K562 (cell line): Measurements from ENCODE around the gene TMEM154. TPM values are rescaled to one million over a fixed set of nuclear protein-coding genes. Genes with fewer than 3 reads are reported as not detected.

Experiments
- CAMTA2 ChIP-seq: fragments of 250-450 bp; sonication (Bioruptor Pico); conservative IDR thresholded peaks from 2 replicates; pipeline ENCODE4 v1.5.1; 2022
- CEBPG ChIP-seq, 3 experiments: fragments of 200-800 bp in 1 of 3; sonication (Bioruptor generic) in 1 of 3; sonication (generic) in 1 of 3; formaldehyde crosslinking in 1 of 3; IDR thresholded peaks in 2 of 3; conservative IDR thresholded peaks in 1 of 3; 2 replicates each; pipeline versions ENCODE4 v1.6.1 to v1.8.0; 2016 to 2022; ENCODE audit warnings: missing compliant biosample characterization in 2 of 3, missing genetic modification characterization in 2 of 3, mild to moderate bottlenecking in 1 of 3, missing genetic modification reagents in 1 of 3
- HDAC1 ChIP-seq, 2 experiments: fragments of 450-650 bp; IDR thresholded peaks; 2 replicates each; pipeline ENCODE4 v1.6.1; 2016 to 2017; ENCODE audit warnings: inconsistent platforms in 1 of 2, mild to moderate bottlenecking in 1 of 2, moderate library complexity in 1 of 2
- HEY1 ChIP-seq: fragments of 250-450 bp; sonication (Bioruptor Pico); IDR thresholded peaks from 2 replicates; pipeline ENCODE4 v1.5.0; 2020; ENCODE audit warnings: mild to moderate bottlenecking, moderate library complexity, borderline replicate concordance
- RBM22 ChIP-seq: fragments of 200-400 bp; formaldehyde crosslinking; IDR thresholded peaks from 2 replicates; pipeline ENCODE4 v1.6.1; 2018; ENCODE audit warnings: low read length, low read depth; ENCODE audit not compliant: poor library complexity, severe bottlenecking
- SRSF3 ChIP-seq: fragments of 200-400 bp; formaldehyde crosslinking; IDR thresholded peaks from 2 replicates; pipeline ENCODE4 v1.6.1; 2016; ENCODE audit warnings: mild to moderate bottlenecking, low read length, moderate library complexity; ENCODE audit not compliant: insufficient read depth
- ZBTB7A ChIP-seq: IDR thresholded peaks from 2 replicates; pipeline ENCODE4 v1.6.1; 2011; ENCODE audit warnings: low read depth, mild to moderate bottlenecking, low read length, moderate library complexity, borderline replicate concordance; ENCODE audit not compliant: control insufficient read depth
- ZBTB8A ChIP-seq: fragments of 450-650 bp; IDR thresholded peaks from 2 replicates; pipeline ENCODE4 v1.6.1; 2018; ENCODE audit warnings: mild to moderate bottlenecking, moderate library complexity; ENCODE audit not compliant: partially characterized antibody
- ZNF589 ChIP-seq: fragments of 200-800 bp; sonication (Bioruptor generic); IDR thresholded peaks from 2 replicates; pipeline ENCODE4 v1.6.1; 2016; ENCODE audit warnings: low read depth, missing genetic modification characterization, missing compliant biosample characterization
- polyA plus RNA-seq, 8 experiments: library from polyadenylated mRNA; depleted of rRNA in 4 of 8; stranded (reverse) in 5 of 8; unstranded in 3 of 8; fragments of >200 nt; fragmentation: Nextera tagmentation in 2 of 8; fragmentation: Illumina TruSeq in 1 of 8; extraction: Ambion mirVana in 2 of 8; extraction: Trizol in 1 of 8; gene quantifications; 2 replicates each; pipeline versions ENCODE4 v1.2.1 to v1.2.3, GENCODE V29; 2011 to 2014; ENCODE audit warnings: inconsistent platforms in 1 of 8, missing spikeins in 1 of 8
- total RNA-seq, 7 experiments: library from RNA; depleted of rRNA in 6 of 7; stranded (reverse); fragments of >200 nt in 6 of 7; fragmentation: Illumina TruSeq in 2 of 7; extraction: Trizol in 2 of 7; gene quantifications; 2 replicates each; pipeline versions ENCODE4 v1.2.1 to v1.2.3, GENCODE V29; 2011 to 2021; ENCODE audit warnings: low replicate concordance in 1 of 7
- TF ChIP-seq, protein P1 (sequence below): fragments of 450-650 bp; IDR thresholded peaks from 2 replicates; pipeline ENCODE4 v1.7.0; 2016; ENCODE audit warnings: borderline replicate concordance

Gene TMEM154
- total and polyA plus RNA-seq, 9 of the 15 experiments (the other 6 are each of a cell fraction or from before 2014, with no cell fraction given): 0.13 to 1.8 (median 0.58) TPM

DNA sequence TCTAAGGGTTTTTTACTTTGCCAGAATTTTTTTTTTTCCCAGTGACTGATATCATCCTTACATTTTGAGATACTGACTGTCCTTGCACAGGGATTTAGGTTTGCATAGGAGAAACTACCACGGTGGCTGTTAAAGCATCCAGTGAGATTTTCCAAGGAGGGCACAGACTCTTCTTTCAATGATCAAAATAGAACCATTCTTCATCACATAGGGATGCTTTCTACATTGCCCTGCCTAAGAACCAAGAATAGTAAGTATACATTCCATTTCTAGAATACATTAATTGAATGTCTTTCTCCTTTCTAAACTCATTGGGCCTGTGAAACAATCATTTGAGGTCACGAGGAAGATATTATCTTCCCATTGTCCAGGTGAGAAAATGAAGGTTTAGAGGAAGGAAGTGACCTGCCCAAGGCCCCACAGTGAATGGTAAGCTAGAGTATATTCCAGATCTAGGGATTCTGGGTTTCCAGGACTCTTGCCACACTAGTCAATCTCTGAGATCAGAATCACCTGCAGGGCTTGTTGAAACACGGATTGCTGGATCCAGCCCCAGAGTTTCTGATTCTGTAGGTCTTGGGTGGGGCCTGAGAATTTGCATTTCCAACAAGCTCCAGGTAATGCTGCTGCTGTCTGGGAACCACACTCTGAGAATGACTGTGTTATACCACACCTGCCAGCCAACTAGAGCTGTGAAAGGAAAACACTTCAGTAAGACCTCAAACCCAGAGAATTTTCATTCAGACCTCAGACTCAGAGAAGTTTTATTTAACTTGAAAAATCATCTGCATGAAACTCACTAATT, 17.7 kb upstream of the TMEM154 start (continued):
- TF ChIP-seq ZNF589 (CRISPR knock-in tag): no peak
- TF ChIP-seq SRSF3: no peak
- no peak for TF ChIP-seq CAMTA2 (CRISPR knock-in tag)
- no peak for TF ChIP-seq ZBTB8A
- TF ChIP-seq HEY1 (CRISPR knock-in tag): no peak
- TF ChIP-seq CEBPG (CRISPR knock-in tag; IDR thresholded peaks at IDR 0.05): no peak
- TF ChIP-seq CEBPG (tag; conservative IDR thresholded peaks at IDR 0.05 in 1 of 2, IDR thresholded peaks at IDR 0.05 in 1 of 2): no peak
- TF ChIP-seq HDAC1 (IDR thresholded peaks at IDR 0.05): no peak
- TF ChIP-seq ZBTB7A: no peak
- TF ChIP-seq RBM22: no peak
- TF ChIP-seq, protein P1, sequence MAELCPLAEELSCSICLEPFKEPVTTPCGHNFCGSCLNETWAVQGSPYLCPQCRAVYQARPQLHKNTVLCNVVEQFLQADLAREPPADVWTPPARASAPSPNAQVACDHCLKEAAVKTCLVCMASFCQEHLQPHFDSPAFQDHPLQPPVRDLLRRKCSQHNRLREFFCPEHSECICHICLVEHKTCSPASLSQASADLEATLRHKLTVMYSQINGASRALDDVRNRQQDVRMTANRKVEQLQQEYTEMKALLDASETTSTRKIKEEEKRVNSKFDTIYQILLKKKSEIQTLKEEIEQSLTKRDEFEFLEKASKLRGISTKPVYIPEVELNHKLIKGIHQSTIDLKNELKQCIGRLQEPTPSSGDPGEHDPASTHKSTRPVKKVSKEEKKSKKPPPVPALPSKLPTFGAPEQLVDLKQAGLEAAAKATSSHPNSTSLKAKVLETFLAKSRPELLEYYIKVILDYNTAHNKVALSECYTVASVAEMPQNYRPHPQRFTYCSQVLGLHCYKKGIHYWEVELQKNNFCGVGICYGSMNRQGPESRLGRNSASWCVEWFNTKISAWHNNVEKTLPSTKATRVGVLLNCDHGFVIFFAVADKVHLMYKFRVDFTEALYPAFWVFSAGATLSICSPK: no peak
